GM12878 (cell line): Measurements from ENCODE around the gene IFI27L2. TPM values are rescaled to one million over a fixed set of nuclear protein-coding genes. Genes with fewer than 3 reads are reported as not detected.

Experiments
- ATAC-seq: fragments of 200-7000 bp; cut with Tn5 transposase; 3 replicates; pipeline ENCODE4 v1.9.1; 2020; ENCODE audit warnings: mild to moderate bottlenecking, moderate library complexity
- BruUV-seq: library from RNA; stranded (reverse); fragments of 400-500 nt; replicated peaks from 2 replicates; lab custom pipeline; 2021; lab: Mats Ljungman, UMichigan
- CTCF ChIA-PET: fragments of 300-600 bp; sonication (Branson Sonifier 250); formaldehyde crosslinking; extraction: SDS; loops from one replicate; lab custom pipeline; 2021; ENCODE audit warnings: inconsistent platforms; lab: Yijun Ruan, JAX
- POLR2A ChIA-PET: fragments of 350-600 bp; formaldehyde crosslinking; extraction: SDS; loops from one replicate; lab custom pipeline; 2021; ENCODE audit warnings: inconsistent platforms; lab: Charles Lee
- RAD21 ChIA-PET: fragments of 300-600 bp; sonication (Branson Sonifier 250); formaldehyde crosslinking; loops from one replicate; lab custom pipeline; 2023; ENCODE audit warnings: antibody characterized with exemption; ENCODE audit not compliant: unreplicated experiment; lab: Charles Lee
- SMC1A ChIA-PET: fragments of 300-600 bp; sonication (Branson Sonifier 250); formaldehyde crosslinking; loops from one replicate; lab custom pipeline; 2023; ENCODE audit not compliant: unreplicated experiment, uncharacterized antibody; lab: Charles Lee
- DNase-seq: peaks from one replicate; pipeline ENCODE4 v3.0.0-alpha.2; 2011; ENCODE audit warnings: low read depth, low spot score
- FAIRE-seq: peaks from 3 replicates; lab custom pipeline; 2011; peaks lifted over from hg19 to GRCh38; lab: Jason Lieb, UNC
- H2AFZ ChIP-seq: 2 replicates; pipeline ENCODE4 v1.6.0; 2011; ENCODE audit warnings: low read depth, low read length, control low read depth; ENCODE audit not compliant: control insufficient read depth
- H3K27ac ChIP-seq: 2 replicates; pipeline ENCODE4 v1.5.1; 2011; ENCODE audit warnings: control low read depth; ENCODE audit not compliant: control insufficient read depth, insufficient read depth
- H3K27me3 ChIP-seq, 2 experiments: replicated peaks in 1 of 2; 2 replicates each; pipeline versions ENCODE4 v1.6.0 to v1.6.1; 2011; ENCODE audit warnings: low read length in 1 of 2; ENCODE audit not compliant: control insufficient read depth in 2 of 2, insufficient read depth in 2 of 2
- H3K36me3 ChIP-seq, 2 experiments: 2 replicates each; pipeline ENCODE4 v1.5.1; 2011; ENCODE audit warnings: low read length in 1 of 2; ENCODE audit not compliant: control insufficient read depth in 2 of 2, insufficient read depth in 2 of 2
- H3K4me1 ChIP-seq: 2 replicates; pipeline ENCODE4 v1.6.1; 2011; ENCODE audit warnings: mild to moderate bottlenecking, low read length, moderate library complexity, mixed read lengths; ENCODE audit not compliant: control insufficient read depth, insufficient read depth
- H3K4me2 ChIP-seq: 2 replicates; pipeline ENCODE4 v1.6.0; 2011; ENCODE audit warnings: control low read depth; ENCODE audit not compliant: control insufficient read depth, insufficient read depth
- H3K4me3 ChIP-seq: fragments of 200-600 bp; sonication (generic); 2 replicates; pipeline ENCODE4 v1.5.1; 2016
- H3K79me2 ChIP-seq: 2 replicates; pipeline ENCODE4 v1.6.0; 2011; ENCODE audit warnings: low read length; ENCODE audit not compliant: control insufficient read depth, insufficient read depth
- H3K9ac ChIP-seq: 2 replicates; pipeline ENCODE4 v1.8.0; 2011; ENCODE audit warnings: low read length, control low read depth, mixed read lengths; ENCODE audit not compliant: control insufficient read depth, insufficient read depth
- H3K9me3 ChIP-seq: replicated peaks from 3 replicates; pipeline ENCODE4 v1.5.1; 2011; ENCODE audit warnings: mild to moderate bottlenecking, low read length; ENCODE audit not compliant: control insufficient read depth, insufficient read depth
- H4K20me1 ChIP-seq: 2 replicates; pipeline ENCODE4 v1.6.0; 2011; ENCODE audit not compliant: control insufficient read depth, insufficient read depth
- BRCA1 ChIP-seq: IDR thresholded peaks from 2 replicates; pipeline ENCODE4 v1.6.1; 2011; ENCODE audit warnings: low read depth, low read length, improper control_type of control experiment
- EP300 ChIP-seq, 2 experiments: fragments of 150-350 bp in 1 of 2; IDR thresholded peaks; 2 replicates each; pipeline ENCODE4 v1.6.1; 2011 to 2012; ENCODE audit warnings: low read depth in 2 of 2, low read length in 2 of 2, borderline replicate concordance in 1 of 2, improper control_type of control experiment in 1 of 2, inconsistent platforms in 1 of 2; ENCODE audit not compliant: control insufficient read depth in 1 of 2
- IRF3 ChIP-seq: fragments of 450-650 bp; IDR thresholded peaks from 2 replicates; pipeline ENCODE4 v1.6.1; 2014; ENCODE audit warnings: mild to moderate bottlenecking
- MEF2A ChIP-seq: IDR thresholded peaks from 2 replicates; pipeline ENCODE4 v1.6.1; 2011; ENCODE audit warnings: low read depth, mild to moderate bottlenecking, low read length, moderate library complexity; ENCODE audit not compliant: insufficient read depth
- MLLT1 ChIP-seq: fragments of 450-650 bp; IDR thresholded peaks from 2 replicates; pipeline ENCODE4 v1.6.1; 2016; ENCODE audit warnings: mild to moderate bottlenecking
- MXI1 ChIP-seq: fragments of 150-350 bp; IDR thresholded peaks from 2 replicates; pipeline ENCODE4 v1.6.1; 2011; ENCODE audit warnings: low read depth, mild to moderate bottlenecking, inconsistent platforms, low read length, improper control_type of control experiment
- PML ChIP-seq: IDR thresholded peaks from 2 replicates; pipeline ENCODE4 v1.6.1; 2012; ENCODE audit warnings: low read length, inconsistent platforms
- STAT1 ChIP-seq: fragments of 450-650 bp; conservative IDR thresholded peaks from 2 replicates; pipeline ENCODE4 v1.6.1; 2014; ENCODE audit warnings: antibody characterized with exemption, mild to moderate bottlenecking
- ZSCAN29 ChIP-seq: fragments of 450-650 bp; IDR thresholded peaks from 2 replicates; pipeline ENCODE4 v1.6.1; 2017; ENCODE audit warnings: mild to moderate bottlenecking, moderate library complexity
- WGBS: methylation state at CpG from one replicate; pipeline ENCODE4 v1.1.6; 2016; ENCODE audit warnings: low lambda C conversion rate; ENCODE audit not compliant: insufficient replicate concordance, insufficient coverage; ENCODE audit errors: missing lambda C conversion rate; 5-methylcytosine and 5-hydroxymethylcytosine counted together
- in situ Hi-C: fragments of 300-500 bp; cut with MboI; formaldehyde crosslinking; loops from 9 replicates; pipeline ENCODE4 v1.14.3; 2018; ENCODE audit warnings: mixed read lengths
- intact Hi-C: fragments of 100-400 bp; cut with micrococcal nuclease; formaldehyde crosslinking; loops from one replicate; pipeline ENCODE4 v1.14.2; 2022; ENCODE audit not compliant: unreplicated experiment
- polyA plus RNA-seq, 11 experiments: library from polyadenylated mRNA; depleted of rRNA in 4 of 11; unstranded in 6 of 11; stranded (reverse) in 5 of 11; fragments of >200 nt; fragmentation: Nextera tagmentation in 4 of 11; fragmentation: Illumina TruSeq in 1 of 11; extraction: Ambion mirVana in 4 of 11; extraction: Trizol in 1 of 11; gene quantifications; 1 replicate in 1 of 11; 2 replicates in 10 of 11; pipeline versions ENCODE4 v1.2.1 to v1.2.3, GENCODE V29; 2011 to 2016; ENCODE audit warnings: inconsistent platforms in 2 of 11, missing spikeins in 2 of 11, low read depth in 1 of 11
- total RNA-seq, 4 experiments: library from RNA; depleted of rRNA in 3 of 4; stranded (reverse); fragments of >200 nt in 3 of 4; fragmentation: Illumina TruSeq in 1 of 4; extraction: Trizol in 1 of 4; gene quantifications; 2 replicates each; pipeline versions ENCODE4 v1.2.1 to v1.2.3, GENCODE V29; 2013 to 2021

IFI27L2 gene
- total and polyA plus RNA-seq, 10 of the 15 experiments (the other 5 are each of a cell fraction or from before 2014, with no cell fraction given) = 26.6 to 134 (median 60.3) TPM

- TF ChIP-seq MXI1 = no peak
These were observed 10.3 kb downstream of the IFI27L2 start (continued) for GRCh38 chr14:94119071-94119470.

- Histone ChIP-seq H3K4me2 (no peak overlapping the region), H3K79me2 (no peaks in the 10 kb centered on the region), H3K9me3 (no peaks in the 10 kb centered on the region; the same call in 2 of the 3 replicates), H3K4me3 (no peak overlapping the region), H3K9ac (no peak overlapping the region), H3K4me1 (no peaks in the 10 kb centered on the region), H4K20me1 (no peaks in the 10 kb centered on the region), H3K27me3 (peaks cover 2 to 5% of the 10 kb centered on the region in 2 experiments; a peak in 3 of 4 replicates), H3K36me3 (no peaks in the 10 kb centered on the region)
- SMC1A ChIA-PET = interaction anchor here (1.2 kb wide), 1 partner anchor 15 kb away, joined by 4 read pairs; no protein-coding TSS in a partner anchor
- DNase-seq (no peak), ATAC-seq (no peak), FAIRE-seq (no peak)
- intact Hi-C loops (no loop called here), in situ Hi-C loops (no loop called here)
- POLR2A ChIA-PET = no interaction called here
- WGBS = 24% methylated on average over 9 of the region's 9 CpGs
- RAD21 ChIA-PET = no interaction called here
- BruUV-seq = no TSS peak
- CTCF ChIA-PET = interaction anchor here (0.7 to 0.8 kb wide), 2 partner anchors 14 to 500 kb away, joined by 3 to 5 read pairs; no protein-coding TSS in a partner anchor
- TF ChIP-seq STAT1 = no peak
- no peak for TF ChIP-seq BRCA1
- no peak for TF ChIP-seq MEF2A
- no peak for TF ChIP-seq IRF3
- no peak for TF ChIP-seq EP300 (IDR thresholded peaks at IDR 0.05; ENCODE audit: borderline replicate concordance in 1 of 2, control insufficient read depth in 1 of 2, low read depth in 2 of 2, low read length in 2 of 2)
- TF ChIP-seq PML = no peak
- TF ChIP-seq MLLT1 = no peak
- TF ChIP-seq ZSCAN29 = no peak
- TF ChIP-seq, all 136 proteins: peak for 0
- no peak overlapping the region for H3K27ac ChIP-seq
- no peak overlapping the region for H2AFZ ChIP-seq
These were observed 11.5 kb downstream of the IFI27L2 start for GRCh38 chr14:94117856-94118255.
